NT2/D1 (cell line): ENCODE data around the gene FREY1.

Experiments
- SUZ12 ChIP-seq: IDR thresholded peaks from 2 replicates; pipeline ENCODE4 v1.6.1; 2011; ENCODE audit not compliant: insufficient read length, insufficient read depth; ENCODE audit errors: extremely low read depth
- YY1 ChIP-seq: IDR thresholded peaks from 2 replicates; pipeline ENCODE4 v1.6.1; 2011; ENCODE audit not compliant: insufficient read length, insufficient read depth

DNA sequence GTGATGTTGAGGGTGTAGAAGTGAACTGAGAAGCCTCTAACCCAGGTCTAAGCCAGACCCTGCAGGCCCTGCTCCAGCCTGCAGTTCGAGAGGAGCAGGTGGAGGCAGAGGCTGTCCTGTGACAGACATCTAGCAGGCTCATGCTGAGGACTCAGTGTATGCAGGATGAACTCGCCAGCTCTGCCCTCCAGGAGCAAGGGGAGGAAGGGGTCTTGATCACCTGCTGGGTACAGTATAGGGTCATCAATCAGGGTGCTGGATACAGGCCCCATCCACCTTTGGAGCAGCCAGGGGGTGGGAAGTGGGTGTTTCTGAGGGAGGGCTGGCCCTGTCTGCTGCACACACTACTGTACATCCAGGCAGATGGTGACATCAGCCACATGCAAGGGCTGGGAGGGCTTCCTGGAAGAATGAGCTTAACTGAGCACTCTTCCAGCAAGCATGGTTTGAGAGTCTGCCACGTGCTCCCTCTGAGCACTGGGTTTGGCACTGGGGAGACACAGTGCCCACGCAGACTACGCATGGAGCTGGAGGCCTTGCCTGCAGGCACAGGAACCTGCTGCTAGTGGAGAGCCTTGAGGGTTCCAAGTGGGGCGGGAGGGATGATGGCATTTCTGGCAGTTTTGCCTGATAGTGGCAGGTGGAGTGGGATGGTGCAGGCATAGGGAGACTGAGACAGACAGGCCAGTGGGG is 12.4 kb downstream of the FREY1 start:
- TF ChIP-seq SUZ12 (no peak), YY1 (no peak)
